Activated CD8-positive, alpha-beta memory T cell treated with anti-CD3 and anti-CD28 coated beads, Interleukin-2, amount 50 U/mL, for 48 hours (primary cell): ENCODE measurements around the gene TNK2.
"Not testable (repeated sequence)": the region's sequence is repeated elsewhere in the genome, so short reads cannot be mapped to it uniquely, and the experiment has no call there.

ENCODE experiments used
- DNase-seq: peaks from one replicate; pipeline ENCODE4 v3.0.0-alpha.2; 2020

The TNK2 gene

DNA sequence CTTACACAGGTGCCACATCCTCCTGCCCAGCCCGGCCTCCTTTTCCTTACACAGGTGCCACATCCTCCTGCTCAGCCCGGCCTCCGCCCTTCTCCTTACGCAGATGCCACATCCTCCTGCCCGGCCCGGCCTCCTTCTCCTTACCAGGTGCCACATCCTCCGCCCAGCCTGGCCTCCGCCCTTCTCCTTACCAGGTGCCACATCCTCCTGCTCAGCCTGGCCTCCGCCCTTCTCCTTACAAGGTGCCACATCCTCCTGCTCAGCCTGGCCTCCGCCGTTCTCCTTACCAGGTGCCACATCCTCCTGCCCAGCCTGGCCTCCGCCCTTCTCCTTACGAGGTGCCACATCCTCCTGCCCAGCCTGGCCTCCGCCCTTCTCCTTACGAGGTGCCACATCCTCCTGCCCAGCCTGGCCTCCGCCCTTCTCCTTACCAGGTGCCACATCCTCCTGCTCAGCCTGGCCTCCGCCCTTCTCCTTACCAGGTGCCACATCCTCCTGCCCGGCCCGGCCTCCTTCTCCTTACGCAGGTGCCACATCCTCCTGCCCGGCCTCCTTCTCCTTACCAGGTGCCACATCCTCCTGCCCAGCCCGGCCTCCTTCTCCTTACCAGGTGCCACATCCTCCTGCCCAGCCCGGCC lies 92.0 kb downstream of the TNK2 start:
- not testable (repeated sequence) for DNase-seq

DNA sequence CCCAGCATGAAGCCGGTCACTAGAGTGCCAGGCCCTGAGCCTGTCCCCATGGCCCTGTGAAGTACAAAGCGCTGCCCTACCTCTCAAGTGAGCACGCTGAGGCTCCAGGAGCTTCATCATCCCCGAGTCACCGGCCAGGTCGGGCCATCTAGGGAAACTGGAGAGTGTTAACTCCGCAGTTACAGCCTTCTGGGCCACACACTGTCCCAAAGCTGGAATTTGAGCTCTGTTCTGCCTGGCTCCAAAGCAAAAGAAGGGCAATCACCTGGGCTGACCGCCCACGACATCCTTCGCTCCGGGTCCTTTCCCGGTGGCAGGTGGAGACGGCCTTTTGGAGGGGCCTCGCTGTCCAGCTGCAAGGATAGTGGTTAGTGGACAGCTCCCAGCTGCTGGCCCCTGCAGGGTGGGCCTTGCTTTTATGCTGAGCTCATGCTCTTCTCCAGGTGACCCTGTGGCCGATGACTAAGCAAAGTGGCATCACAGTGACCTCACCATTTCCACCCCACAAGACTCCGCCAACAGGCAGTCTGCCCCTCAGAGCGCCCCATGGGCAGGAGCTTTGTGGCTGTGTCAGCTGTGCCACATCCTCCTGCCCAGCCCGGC lies 93.1 kb downstream of the TNK2 start:
- DNase-seq: no peak

DNA sequence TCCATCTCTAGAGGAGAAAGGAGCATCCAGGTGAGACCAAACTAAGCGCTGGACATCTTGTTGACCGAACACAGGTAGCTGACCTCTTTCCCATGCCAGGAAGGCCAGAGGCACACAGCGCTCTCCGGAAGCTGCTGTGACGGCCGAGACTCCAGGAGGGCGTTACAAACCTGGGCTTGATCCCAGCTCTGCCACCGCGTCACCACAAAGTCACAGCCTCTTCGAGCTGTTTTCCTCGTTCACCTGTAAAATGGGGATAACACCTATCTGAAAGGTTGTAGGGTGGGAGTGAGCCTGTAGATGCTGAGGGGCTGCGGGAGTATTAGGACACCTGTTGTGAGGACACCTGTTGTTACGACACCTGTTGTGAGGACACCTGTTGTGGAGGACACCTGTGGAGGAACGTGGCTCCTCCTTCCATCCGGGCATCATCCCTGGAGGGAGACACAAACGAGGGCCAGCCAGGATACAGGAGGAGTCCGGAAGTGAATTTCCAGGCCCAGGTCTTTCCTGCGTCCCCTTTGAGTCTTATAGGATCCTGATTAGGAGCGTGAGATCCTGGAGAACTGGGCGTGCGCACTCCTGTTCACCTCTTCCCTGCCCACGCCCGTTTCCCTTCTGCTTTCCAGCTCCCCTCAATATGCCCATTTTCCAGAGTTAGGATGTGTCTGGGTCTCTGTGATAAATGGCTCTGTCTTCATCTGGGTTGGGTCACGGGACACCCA lies 94.3 kb downstream of the TNK2 start:
- no peak for DNase-seq
